Aorta (tissue), 5 donors: ENCODE results near the gene TOR1A. TPM values are rescaled to one million over a fixed set of nuclear protein-coding genes. Genes with fewer than 3 reads are reported as not detected.
A peak's percentile ranks its signal among the peaks of the same experiment; 100 is the strongest.

ENCODE experiments used
- ATAC-seq: fragments of 200-7000 bp; cut with Tn5 transposase; one replicate; pipeline ENCODE4 v1.9.1; 2022; ENCODE audit warnings: moderate library complexity; ENCODE audit not compliant: low FRiP score
- DNase-seq, 2 donors: peaks; one replicate each; pipeline ENCODE4 v3.0.0-alpha.2; 2020
- H3K27ac ChIP-seq, 2 donors: one replicate each; pipeline ENCODE4 v1.5.1; 2013; ENCODE audit warnings: low read length in 2 of 2, mild to moderate bottlenecking in 2 of 2, moderate library complexity in 2 of 2, control low read depth in 1 of 2, inconsistent platforms in 1 of 2, low read depth in 1 of 2
- H3K27me3 ChIP-seq, 2 donors: one replicate each; pipeline ENCODE4 v1.6.1; 2013; ENCODE audit warnings: control low read depth in 1 of 2, low read length in 1 of 2, mild to moderate bottlenecking in 1 of 2, moderate library complexity in 1 of 2; ENCODE audit not compliant: insufficient read depth in 2 of 2, control insufficient read depth in 1 of 2
- H3K36me3 ChIP-seq, 2 donors: one replicate each; pipeline ENCODE4 v1.6.1; 2013; ENCODE audit warnings: control low read depth in 1 of 2, low read length in 1 of 2, mild to moderate bottlenecking in 1 of 2; ENCODE audit not compliant: insufficient read depth in 2 of 2, control insufficient read depth in 1 of 2
- H3K4me1 ChIP-seq, 2 donors: one replicate each; pipeline ENCODE4 v1.6.1; 2013; ENCODE audit warnings: low read length in 2 of 2, control low read depth in 1 of 2, mild to moderate bottlenecking in 1 of 2, moderate library complexity in 1 of 2; ENCODE audit not compliant: insufficient read depth in 2 of 2, control insufficient read depth in 1 of 2
- H3K4me3 ChIP-seq, 2 donors: one replicate each; pipeline ENCODE4 v1.5.1; 2013; ENCODE audit warnings: low read length in 2 of 2, control low read depth in 1 of 2, mild to moderate bottlenecking in 1 of 2
- H3K9me3 ChIP-seq: one replicate; pipeline ENCODE4 v1.6.1; 2013; ENCODE audit warnings: mild to moderate bottlenecking, low read length; ENCODE audit not compliant: control insufficient read depth
- WGBS, 2 donors: extraction: QIAGEN DNeasy Blood & Tissue Kit; methylation state at CpG; one replicate each; pipeline ENCODE4 v1.1.7; 2013; 5-methylcytosine and 5-hydroxymethylcytosine counted together
- intact Hi-C, 2 donors: fragments of 100-400 bp; cut with DNase I; formaldehyde crosslinking; loops; one replicate each; pipeline versions ENCODE4 v1.14.2 to v1.15.0; 2022
- polyA plus RNA-seq, 2 donors: library from polyadenylated mRNA; stranded (reverse); fragments of 200-250 nt; gene quantifications; one replicate each; pipeline ENCODE4 v1.2.3, GENCODE V29; 2013
- total RNA-seq, 2 donors: library from RNA; stranded (reverse); fragmentation: NEBNext Ultra II Directional; extraction: Animal tissue kit (Norgen Biotek cat#: 25700); gene quantifications; one replicate each; pipeline ENCODE4 v1.2.1, GENCODE V29; 2021
- donor health status: healthy with polysubstance abuse.
- donor health status: Bipolar disorder and iron deficiency.
- donor health status: DM: no; HTN: no; CAD: no.
- donor health status: DM: no; HTN: no; CAD: no.
- donor health status: DM: yes; HTN: yes; CAD: no.

The TOR1A gene
- total and polyA plus RNA-seq, 4 donors: 25.2 to 29.0 (median 26.4) TPM

DNA sequence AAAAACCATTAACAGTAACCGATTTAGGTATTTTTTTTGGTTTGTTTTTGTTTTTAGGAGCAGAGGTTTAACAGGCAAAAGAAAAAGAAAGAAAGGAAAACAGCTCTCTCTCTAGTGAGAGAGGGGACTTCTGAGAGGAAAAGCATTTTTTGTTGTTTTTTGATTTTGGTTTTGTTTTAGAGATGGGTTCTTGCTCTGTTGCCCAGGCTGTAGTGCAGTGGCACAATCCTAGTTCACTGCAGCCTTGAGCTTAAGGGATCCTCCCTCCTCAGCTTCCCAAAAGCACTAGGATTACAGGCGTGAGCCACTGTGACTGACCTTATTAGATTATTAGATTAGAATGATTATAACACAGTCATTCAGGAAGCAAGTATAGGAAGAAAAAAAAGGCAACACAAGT lies 21.4 kb upstream of the TOR1A start:
- Histone ChIP-seq H3K4me3 (no peak overlapping the region), H3K36me3 (no peaks in the 10 kb centered on the region), H3K27me3 (no peaks in the 10 kb centered on the region), H3K9me3 (no peaks in the 10 kb centered on the region), H3K27ac (no peak overlapping the region), H3K4me1 (no peaks in the 10 kb centered on the region)
- WGBS, 2 donors: 66% methylated on average over 2 of the region's 2 CpGs
- DNase-seq: no peak
- intact Hi-C loops: no loop called here
- ATAC-seq: no peak

DNA sequence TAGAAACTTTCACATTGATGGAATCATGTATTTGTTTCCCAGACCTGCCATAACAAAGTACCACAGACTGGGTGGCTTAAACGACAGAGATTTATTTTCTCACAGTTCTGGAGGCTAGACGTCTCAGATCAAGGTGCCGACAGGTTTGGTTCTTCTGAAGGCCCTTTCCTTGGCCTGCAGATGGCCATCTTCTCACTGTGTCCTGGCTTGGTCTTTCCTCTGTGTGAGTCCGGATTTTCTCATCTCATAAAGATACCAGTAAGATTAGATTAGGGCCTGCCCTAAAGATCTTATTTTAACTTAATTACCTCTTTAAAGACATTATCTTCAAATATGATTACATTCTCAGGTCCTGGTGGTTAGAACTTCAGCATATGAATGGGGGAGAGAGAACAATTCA lies 17.1 kb upstream of the TOR1A start:
- WGBS, 2 donors: 62 to 65% methylated on average over 4 of the region's 4 CpGs
- Histone ChIP-seq H3K4me1 (no peaks in the 10 kb centered on the region), H3K27ac (no peak overlapping the region), H3K36me3 (no peaks in the 10 kb centered on the region), H3K4me3 (no peak overlapping the region), H3K9me3 (no peaks in the 10 kb centered on the region), H3K27me3 (no peaks in the 10 kb centered on the region)
- intact Hi-C loops: no loop called here
- DNase-seq: no peak
- ATAC-seq: no peak

DNA sequence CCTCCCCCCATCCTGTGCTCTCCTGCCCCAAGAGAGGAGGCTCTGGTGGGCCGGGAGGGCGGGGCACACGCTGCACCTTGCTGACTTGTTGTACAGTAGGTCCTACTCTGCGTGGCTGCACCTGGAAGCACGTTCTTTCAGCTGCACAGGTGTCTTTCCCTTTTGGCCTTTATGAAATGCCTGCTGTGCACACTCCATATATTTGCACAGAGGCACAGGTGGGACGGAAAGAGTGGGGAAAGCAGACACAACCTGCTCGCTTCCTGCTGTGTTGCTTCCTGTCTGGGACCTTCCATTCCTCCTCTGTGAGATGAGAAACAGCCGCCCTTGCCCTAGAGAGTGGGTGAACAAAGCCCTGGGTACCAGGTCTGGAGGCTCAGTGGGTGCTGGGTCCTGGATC lies 16.1 kb upstream of the TOR1A start:
- H3K36me3 ChIP-seq: no peaks in the 10 kb centered on the region
- no peak for ATAC-seq
- no peak for DNase-seq
- H3K4me1 ChIP-seq: no peaks in the 10 kb centered on the region
- no peak overlapping the region for H3K27ac ChIP-seq
- H3K27me3 ChIP-seq: no peaks in the 10 kb centered on the region
- 85 to 88% methylated on average over 8 of the region's 8 CpGs for WGBS, 2 donors
- H3K4me3 ChIP-seq: no peak overlapping the region
- no peaks in the 10 kb centered on the region for H3K9me3 ChIP-seq
- intact Hi-C loops: no loop called here

GRCh38 chr9:129839324-129840023 lies 15.5 kb upstream of the TOR1A start:
- Histone ChIP-seq H3K9me3 (no peaks in the 10 kb centered on the region), H3K4me3 (no peak overlapping the region), H3K27ac (no peak overlapping the region), H3K36me3 (no peaks in the 10 kb centered on the region), H3K27me3 (no peaks in the 10 kb centered on the region), H3K4me1 (no peaks in the 10 kb centered on the region)
- ATAC-seq (no peak), DNase-seq (no peak)
- 71 to 76% methylated on average over 10 of the region's 10 CpGs for WGBS, 2 donors
- intact Hi-C loops: loop anchor here in 1 of 2 donors (5.0 kb wide), 1 partner anchor 48 kb away; no protein-coding TSS in a partner anchor

- peak overlapping the region in 1 of 2 donors; percentile 6 for H3K27ac ChIP-seq
- no peaks in the 10 kb centered on the region for H3K4me1 ChIP-seq
- 79 to 82% methylated on average over 12 of the region's 12 CpGs for WGBS, 2 donors
- H3K9me3 ChIP-seq: no peaks in the 10 kb centered on the region
- ATAC-seq: no peak
- H3K27me3 ChIP-seq: no peaks in the 10 kb centered on the region
- no peak overlapping the region for H3K4me3 ChIP-seq
- H3K36me3 ChIP-seq: no peaks in the 10 kb centered on the region
- intact Hi-C loops: loop anchor here in 1 of 2 donors (5.0 kb wide), 1 partner anchor 49 kb away; no protein-coding TSS in a partner anchor
- DNase-seq: no peak
These were observed 14.8 kb upstream of the TOR1A start for GRCh38 chr9:129838707-129839259.

DNA sequence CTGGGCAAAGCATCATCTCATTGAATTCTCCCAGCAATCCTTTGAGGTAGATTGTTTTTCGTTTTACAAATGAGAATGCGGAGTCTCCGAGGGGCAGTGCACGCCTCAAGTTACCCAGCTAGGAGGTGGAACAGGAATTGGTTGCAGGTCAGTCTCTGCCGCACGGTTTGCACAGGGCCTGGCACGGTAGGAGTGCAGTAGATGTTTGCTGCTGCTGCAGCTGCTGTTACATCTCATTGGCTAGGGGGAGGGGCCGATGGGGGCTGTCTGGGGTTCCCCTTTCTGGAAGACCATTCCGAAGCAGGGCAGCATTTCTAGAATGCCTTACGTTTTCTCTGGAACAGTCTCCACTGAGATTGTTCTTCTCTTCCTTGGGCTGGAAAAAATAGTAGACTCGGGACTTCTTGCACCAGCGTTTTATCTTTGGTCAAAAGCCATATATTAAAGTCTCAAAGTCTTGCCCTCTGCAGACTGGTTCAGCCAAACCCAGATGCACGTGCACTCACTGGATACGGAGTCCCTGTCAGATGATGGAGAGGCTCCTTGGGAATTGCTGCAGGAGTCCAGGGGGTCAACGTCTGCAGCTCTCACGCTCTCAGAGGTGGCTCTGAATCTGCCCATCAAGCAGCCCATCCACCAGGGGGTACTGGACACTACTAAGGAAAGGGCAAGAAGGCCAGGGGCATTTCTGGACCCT lies 12.5 kb upstream of the TOR1A start:
- ATAC-seq (no peak), DNase-seq (no peak)
- intact Hi-C loops: loop anchor here in 1 of 2 donors (5.0 kb wide), 1 partner anchor 51 kb away; no protein-coding TSS in a partner anchor
- Histone ChIP-seq H3K4me1 (no peaks in the 10 kb centered on the region), H3K4me3 (peak overlapping the region; percentile 78 to 86), H3K27ac (no peak overlapping the region), H3K36me3 (peaks cover 0 to 5% of the 10 kb centered on the region in 2 donors), H3K27me3 (no peaks in the 10 kb centered on the region), H3K9me3 (no peaks in the 10 kb centered on the region)
- WGBS, 2 donors: 12 to 14% methylated on average over 16 of the region's 16 CpGs

GRCh38 chr9:129835860-129836223 lies 11.9 kb upstream of the TOR1A start:
- WGBS, 2 donors: 0% methylated on average over 19 of the region's 19 CpGs
- intact Hi-C loops: loop anchor here in 1 of 2 donors (5.0 kb wide), 1 partner anchor 51 kb away; no protein-coding TSS in a partner anchor
- ATAC-seq: no peak
- no peaks in the 10 kb centered on the region for H3K9me3 ChIP-seq
- H3K4me3 ChIP-seq: peak overlapping the region; percentile 78 to 86
- H3K27ac ChIP-seq: peak overlapping the region; percentile 43 to 69
- H3K4me1 ChIP-seq: no peaks in the 10 kb centered on the region
- peaks cover 0 to 8% of the 10 kb centered on the region in 2 donors for H3K36me3 ChIP-seq
- no peak for DNase-seq
- no peaks in the 10 kb centered on the region for H3K27me3 ChIP-seq

DNA sequence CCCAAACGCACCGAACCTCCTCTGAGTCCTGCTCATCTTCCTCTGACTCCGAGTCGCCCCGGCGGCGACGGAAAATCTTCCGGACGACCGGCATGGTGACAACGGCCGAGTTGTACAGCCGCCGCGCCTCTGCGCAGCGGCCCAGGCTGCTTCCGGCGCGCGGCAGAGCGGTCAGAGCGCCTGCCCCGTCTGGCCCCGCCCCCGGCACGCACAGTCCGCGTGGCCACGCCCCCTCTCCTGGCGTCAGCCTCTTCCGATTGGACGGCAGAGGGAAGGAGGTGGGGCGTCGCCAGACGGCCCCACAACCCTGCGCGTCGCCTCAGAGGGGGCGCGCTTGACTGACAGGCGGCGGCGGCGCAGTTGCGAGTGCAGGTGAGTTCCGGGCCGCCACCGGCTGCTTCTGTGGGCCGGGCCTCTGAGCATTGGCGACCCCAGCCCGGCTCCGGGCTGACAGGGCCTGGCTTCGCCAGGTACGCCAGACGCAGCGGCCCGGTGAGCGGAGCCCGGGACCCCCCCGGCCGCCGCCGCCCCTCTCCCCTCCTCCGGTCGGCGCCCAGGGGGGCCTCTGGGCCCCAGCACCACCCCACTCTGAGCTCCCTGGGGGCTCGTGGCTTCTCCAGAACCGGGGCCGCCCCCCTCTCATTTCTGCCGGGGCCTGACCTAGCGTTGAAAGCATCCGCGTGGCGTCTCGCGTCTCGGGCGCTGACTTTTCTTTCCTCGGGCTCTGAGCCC lies 11.4 kb upstream of the TOR1A start, which contains the start of the genes C9orf78 and USP20:
Gene C9orf78 (minus strand): TSS at position 148 of the 732 bp plus-strand sequence. CDS start 54 bp downstream, at position 94.
Gene USP20 (plus strand): TSS at position 331 of the 732 bp plus-strand sequence. CDS start 17,098 bp downstream, outside the sequence.
- peak; percentile 97 to 98 for DNase-seq
- Histone ChIP-seq H3K27ac (peak within 1 kb of the TSS; percentile 43 to 69), H3K9me3 (no peaks in the 10 kb centered on the region), H3K4me3 (peak within 1 kb of the TSS; percentile 78 to 86), H3K36me3 (peaks cover 2 to 8% of the 10 kb centered on the region in 2 donors), H3K4me1 (no peaks in the 10 kb centered on the region), H3K27me3 (no peaks in the 10 kb centered on the region)
- ATAC-seq: peak; percentile 99
- intact Hi-C loops: loop anchor here in 1 of 2 donors (5.0 kb wide), 1 partner anchor 52 kb away; no protein-coding TSS in a partner anchor
- 1% methylated on average over 65 to 81 of the region's 81 CpGs for WGBS, 2 donors
